IPS DF 6.9 (cell line): ENCODE measurements around the gene EPB41L1.
A peak's percentile ranks its signal among the peaks of the same experiment; 100 is the strongest.

ENCODE experiments used
- DNase-seq: peaks from one replicate; pipeline ENCODE4 v3.0.0-alpha.2; 2013; ENCODE audit warnings: low read depth, low spot score
- H3K27ac ChIP-seq: one replicate; pipeline ENCODE4 v1.5.1; 2013; ENCODE audit warnings: low read length, control low read depth
- H3K27me3 ChIP-seq: 2 replicates; pipeline ENCODE4 v1.6.1; 2013; ENCODE audit warnings: mild to moderate bottlenecking, low read length; ENCODE audit not compliant: control insufficient read depth, insufficient read depth
- H3K36me3 ChIP-seq: 2 replicates; pipeline ENCODE4 v1.6.1; 2013; ENCODE audit warnings: low read length; ENCODE audit not compliant: control insufficient read depth, insufficient read depth
- H3K4me1 ChIP-seq: 2 replicates; pipeline ENCODE4 v1.6.1; 2013; ENCODE audit warnings: low read length; ENCODE audit not compliant: control insufficient read depth, insufficient read depth
- H3K4me3 ChIP-seq: 2 replicates; pipeline ENCODE4 v1.5.1; 2013; ENCODE audit warnings: mild to moderate bottlenecking, low read length
- H3K9me3 ChIP-seq: 2 replicates; pipeline ENCODE4 v1.6.1; 2013; ENCODE audit warnings: low read length, inconsistent platforms; ENCODE audit not compliant: control insufficient read depth, insufficient read depth
- WGBS: extraction: QIAGEN DNeasy Blood & Tissue Kit; methylation state at CpG from one replicate; pipeline ENCODE4 v1.1.7; 2013; ENCODE audit warnings: mixed read lengths, missing lambda C conversion rate; ENCODE audit not compliant: insufficient read length, insufficient coverage; 5-methylcytosine and 5-hydroxymethylcytosine counted together

EPB41L1 gene

DNA sequence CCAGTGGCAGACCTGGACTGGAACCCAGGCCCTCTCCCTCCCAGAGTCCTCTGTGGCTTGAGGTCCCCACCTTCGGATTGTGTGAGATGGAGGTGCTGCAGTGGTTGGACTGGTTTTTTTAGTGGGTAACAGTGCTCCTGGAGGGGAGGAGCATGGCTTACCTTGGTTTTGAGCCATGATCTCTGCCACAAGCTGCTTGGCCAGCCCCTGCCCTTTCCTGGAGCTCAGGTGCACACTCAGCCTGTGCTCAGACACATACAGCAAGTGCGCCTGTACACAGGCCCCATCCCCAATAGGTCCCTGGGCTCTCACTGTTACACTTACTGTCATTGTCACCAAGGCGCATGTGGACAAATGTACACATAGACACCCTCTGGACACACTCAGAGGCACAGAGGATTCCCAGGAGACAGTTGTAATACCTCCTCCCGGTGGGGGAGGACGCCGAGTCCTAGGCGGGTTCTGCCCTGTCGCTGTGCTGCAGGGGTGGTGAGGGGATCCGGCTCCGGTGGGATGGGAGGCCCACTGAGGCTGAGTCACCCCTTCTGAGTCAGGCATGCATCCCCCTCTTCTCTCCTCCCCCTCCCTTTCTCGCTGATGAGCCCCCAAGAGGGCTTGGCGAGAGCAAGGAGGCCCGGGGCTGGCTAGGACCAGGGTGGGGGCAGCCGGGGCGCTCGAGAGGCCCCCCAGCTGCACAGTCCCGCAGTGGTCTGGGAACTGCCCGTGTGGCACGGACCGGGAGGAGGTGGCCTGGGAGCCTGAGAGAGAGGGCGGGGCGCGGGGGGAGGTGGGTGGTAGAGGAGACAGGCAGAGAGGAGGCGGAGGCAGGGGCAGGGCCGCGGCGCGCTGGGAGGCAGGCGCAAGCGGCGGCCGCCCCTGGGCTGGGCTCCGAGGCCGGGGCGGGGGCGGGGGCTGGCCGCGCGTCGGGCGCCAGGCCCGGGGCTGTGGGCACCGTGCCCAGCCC is 522 bp upstream of the EPB41L1 start:
- Histone ChIP-seq H3K4me1 (0 out of 2 replicates have a peak, but pooled peaks cover 1% of the 10 kb centered on the region), H3K27ac (no peak overlapping the region), H3K36me3 (no peaks in the 10 kb centered on the region), H3K9me3 (no peaks in the 10 kb centered on the region), H3K27me3 (no peaks in the 10 kb centered on the region), H3K4me3 (peak overlapping the region; percentile 72; the same call in 1 of the 2 replicates)
- DNase-seq, result no peak
- WGBS, result no CpG with 5 or more reads among the region's 43 CpGs

- Histone ChIP-seq H3K36me3 (no peaks in the 10 kb centered on the region), H3K4me3 (no peak overlapping the region), H3K4me1 (0 out of 2 replicates have a peak, but pooled peaks cover 1% of the 10 kb centered on the region), H3K27ac (no peak overlapping the region), H3K9me3 (no peaks in the 10 kb centered on the region), H3K27me3 (no peaks in the 10 kb centered on the region)
- DNase-seq, result no peak
- WGBS, result no CpG with 5 or more reads among the region's 8 CpGs
Observed at GRCh38 chr20:36155629-36155971, 1.1 kb downstream of the EPB41L1 start.

GRCh38 chr20:36155991-36156390 is 1.5 kb downstream of the EPB41L1 start:
- no peak overlapping the region for H3K4me3 ChIP-seq
- no CpG with 5 or more reads among the region's 4 CpGs for WGBS
- H3K9me3 ChIP-seq, result no peaks in the 10 kb centered on the region
- no peaks in the 10 kb centered on the region for H3K36me3 ChIP-seq
- no peaks in the 10 kb centered on the region for H3K27me3 ChIP-seq
- 0 out of 2 replicates have a peak, but pooled peaks cover 1% of the 10 kb centered on the region for H3K4me1 ChIP-seq
- H3K27ac ChIP-seq, result no peak overlapping the region
- no peak for DNase-seq

- Histone ChIP-seq H3K9me3 (no peaks in the 10 kb centered on the region), H3K27ac (no peak overlapping the region), H3K36me3 (no peaks in the 10 kb centered on the region), H3K4me3 (no peak overlapping the region), H3K4me1 (0 out of 2 replicates have a peak, but pooled peaks cover 1% of the 10 kb centered on the region), H3K27me3 (no peaks in the 10 kb centered on the region)
- DNase-seq, result no peak
- WGBS, result no CpG with 5 or more reads among the region's 1 CpG
Observed at GRCh38 chr20:36157610-36158009, 3.1 kb downstream of the EPB41L1 start.

- no peak overlapping the region for H3K27ac ChIP-seq
- no peaks in the 10 kb centered on the region for H3K27me3 ChIP-seq
- H3K4me1 ChIP-seq, result 0 out of 2 replicates have a peak, but pooled peaks cover 1% of the 10 kb centered on the region
- DNase-seq, result no peak
- H3K9me3 ChIP-seq, result no peaks in the 10 kb centered on the region
- WGBS, result no CpG with 5 or more reads among the region's 9 CpGs
- no peaks in the 10 kb centered on the region for H3K36me3 ChIP-seq
- H3K4me3 ChIP-seq, result no peak overlapping the region
Observed at GRCh38 chr20:36158160-36158741, 3.7 kb downstream of the EPB41L1 start.

DNA sequence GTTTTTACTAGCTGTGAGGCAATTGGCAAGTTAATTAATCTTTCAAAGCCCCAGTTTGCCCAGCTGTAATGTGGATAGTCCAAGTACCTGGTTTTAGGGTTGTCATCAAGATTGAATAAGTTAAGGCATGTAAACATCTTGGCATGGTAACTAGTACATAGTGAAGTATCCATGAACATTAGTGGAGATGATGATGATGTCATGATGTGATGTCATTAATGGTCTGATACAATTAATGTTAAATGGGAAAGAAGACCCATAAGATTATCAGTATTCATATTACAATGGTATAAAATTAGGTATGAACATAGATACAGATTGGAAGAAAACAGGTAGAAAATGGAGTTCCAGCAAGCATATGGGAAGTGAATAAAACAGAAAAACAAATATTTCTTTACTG is 5.3 kb downstream of the EPB41L1 start:
- Histone ChIP-seq H3K36me3 (no peaks in the 10 kb centered on the region), H3K27ac (no peak overlapping the region), H3K9me3 (no peaks in the 10 kb centered on the region), H3K27me3 (no peaks in the 10 kb centered on the region), H3K4me3 (no peak overlapping the region), H3K4me1 (no peaks in the 10 kb centered on the region)
- DNase-seq, result no peak

DNA sequence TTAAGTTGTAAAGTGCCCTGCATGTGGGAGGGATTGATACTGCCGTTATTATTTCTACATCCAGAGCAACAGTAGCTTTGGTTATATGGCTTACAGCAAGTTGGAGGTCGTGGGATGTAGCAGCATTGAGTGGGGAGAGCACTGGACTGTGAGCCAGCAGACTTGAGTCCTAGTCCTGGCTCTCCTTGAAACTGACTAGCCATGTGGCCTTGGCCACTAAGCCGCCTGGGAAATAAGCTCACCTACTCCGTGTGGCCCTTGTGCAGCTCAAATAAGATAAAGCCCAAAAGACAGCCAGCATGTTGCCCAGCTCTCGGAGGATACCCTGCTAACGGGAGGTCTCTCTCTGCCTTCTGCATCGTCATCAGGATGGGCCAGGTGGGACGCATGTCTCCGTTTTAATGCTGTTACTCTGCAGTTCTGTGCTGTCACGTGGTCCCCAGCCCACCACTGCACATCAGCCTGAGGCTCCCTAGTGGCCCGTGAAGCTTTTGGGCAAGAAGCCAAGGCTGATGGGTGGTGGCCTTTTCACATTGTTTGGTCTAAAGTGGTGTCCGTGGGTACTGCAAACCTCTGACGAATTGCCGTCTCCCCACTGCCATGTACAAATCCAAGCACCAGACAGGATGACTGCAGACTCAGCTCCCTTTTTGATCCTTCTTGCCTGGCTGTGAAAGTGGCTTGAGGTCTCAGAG is 7.9 kb downstream of the EPB41L1 start:
- no peak for DNase-seq
- Histone ChIP-seq H3K27me3 (no peaks in the 10 kb centered on the region), H3K4me1 (no peaks in the 10 kb centered on the region), H3K27ac (no peak overlapping the region), H3K4me3 (no peak overlapping the region), H3K36me3 (no peaks in the 10 kb centered on the region), H3K9me3 (no peaks in the 10 kb centered on the region)
- WGBS, result no CpG with 5 or more reads among the region's 14 CpGs

DNA sequence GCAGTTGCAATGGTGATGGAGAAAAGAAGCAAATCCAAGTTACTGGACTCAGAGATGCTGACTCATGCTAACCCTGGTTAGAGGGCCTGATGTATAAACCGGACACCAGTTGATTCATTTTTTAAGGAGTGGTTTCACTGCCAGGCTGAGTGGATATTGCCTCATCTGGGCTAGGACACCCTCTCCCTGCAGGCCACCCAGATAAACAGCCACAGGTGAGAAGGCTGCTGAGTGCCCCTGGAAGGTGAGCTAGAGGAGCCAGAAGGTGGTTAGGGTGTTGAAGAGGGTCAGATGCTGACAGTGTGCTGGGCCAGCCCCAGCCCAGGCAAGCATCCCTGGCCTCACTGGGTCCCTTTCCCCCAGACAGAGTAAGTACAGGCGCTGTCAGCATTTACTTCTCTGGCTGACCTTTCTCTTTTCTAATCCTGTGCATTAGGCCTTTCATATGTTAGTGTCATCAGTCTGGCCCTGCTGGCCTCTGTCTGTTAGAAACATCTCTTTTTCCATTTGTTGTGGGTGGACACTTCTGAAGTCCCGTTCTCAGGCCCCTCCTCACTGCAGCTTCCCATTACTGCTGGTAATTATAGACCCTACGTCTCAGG is 13.5 kb downstream of the EPB41L1 start:
- no peak overlapping the region for H3K4me3 ChIP-seq
- H3K4me1 ChIP-seq, result peaks cover 8% of the 10 kb centered on the region
- no peaks in the 10 kb centered on the region for H3K27me3 ChIP-seq
- DNase-seq, result no peak
- no peaks in the 10 kb centered on the region for H3K36me3 ChIP-seq
- no peaks in the 10 kb centered on the region for H3K9me3 ChIP-seq
- no peak overlapping the region for H3K27ac ChIP-seq
- WGBS, result no CpG with 5 or more reads among the region's 4 CpGs

DNA sequence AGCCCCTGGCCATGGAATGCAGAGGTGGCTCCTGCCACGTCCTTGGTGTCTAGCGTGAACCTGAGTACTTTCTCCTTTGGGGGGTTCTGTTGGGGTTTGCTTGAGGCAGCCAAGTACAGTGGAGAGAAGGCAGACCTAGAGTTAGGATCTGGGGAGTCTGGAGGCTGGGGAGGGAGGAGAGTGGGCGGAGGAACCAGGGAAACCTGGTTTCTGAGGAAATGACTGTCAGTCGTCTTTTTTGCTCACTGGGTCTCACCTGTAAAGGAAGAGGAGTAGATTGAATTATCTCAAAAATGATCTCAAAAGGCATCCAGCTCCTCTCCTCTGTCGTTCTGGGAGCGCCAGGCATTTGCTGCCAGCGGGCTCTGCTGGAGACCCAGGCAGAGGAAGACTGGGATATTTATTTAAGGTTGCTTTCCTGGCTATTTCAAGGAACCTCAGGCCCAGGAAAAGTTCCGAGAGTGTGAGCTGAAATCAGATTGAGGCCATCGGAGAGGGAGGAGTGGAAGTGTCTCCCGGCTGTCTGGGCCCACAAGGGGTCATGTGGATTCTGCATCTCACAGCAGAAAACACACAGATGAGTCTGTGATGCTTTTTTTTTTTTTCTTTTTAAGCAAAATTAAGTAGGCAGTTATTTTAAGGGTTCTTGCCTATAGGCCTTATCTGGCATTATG is 16.1 kb downstream of the EPB41L1 start:
- peaks cover 9% of the 10 kb centered on the region for H3K4me1 ChIP-seq
- no peaks in the 10 kb centered on the region for H3K36me3 ChIP-seq
- WGBS, result no CpG with 5 or more reads among the region's 10 CpGs
- no peak for DNase-seq
- H3K27ac ChIP-seq, result no peak overlapping the region
- H3K4me3 ChIP-seq, result no peak overlapping the region
- no peaks in the 10 kb centered on the region for H3K27me3 ChIP-seq
- no peaks in the 10 kb centered on the region for H3K9me3 ChIP-seq

GRCh38 chr20:36173451-36173933 is 19.0 kb downstream of the EPB41L1 start:
- Histone ChIP-seq H3K4me1 (peaks cover 8% of the 10 kb centered on the region), H3K27me3 (no peaks in the 10 kb centered on the region), H3K27ac (no peak overlapping the region), H3K9me3 (no peaks in the 10 kb centered on the region), H3K4me3 (no peak overlapping the region), H3K36me3 (no peaks in the 10 kb centered on the region)
- WGBS, result no CpG with 5 or more reads among the region's 11 CpGs
- DNase-seq, result peak; percentile 71
